GM18508 (cell line): Measurements from ENCODE around the gene SHC3.

Experiments
- ATAC-seq: cut with Tn5 transposase; IDR thresholded peaks from one replicate; pipeline ENCODE4 v1.9.1; 2021; ENCODE audit warnings: moderate number of reproducible peaks; ENCODE audit not compliant: insufficient read depth, unreplicated experiment

Gene SHC3

DNA sequence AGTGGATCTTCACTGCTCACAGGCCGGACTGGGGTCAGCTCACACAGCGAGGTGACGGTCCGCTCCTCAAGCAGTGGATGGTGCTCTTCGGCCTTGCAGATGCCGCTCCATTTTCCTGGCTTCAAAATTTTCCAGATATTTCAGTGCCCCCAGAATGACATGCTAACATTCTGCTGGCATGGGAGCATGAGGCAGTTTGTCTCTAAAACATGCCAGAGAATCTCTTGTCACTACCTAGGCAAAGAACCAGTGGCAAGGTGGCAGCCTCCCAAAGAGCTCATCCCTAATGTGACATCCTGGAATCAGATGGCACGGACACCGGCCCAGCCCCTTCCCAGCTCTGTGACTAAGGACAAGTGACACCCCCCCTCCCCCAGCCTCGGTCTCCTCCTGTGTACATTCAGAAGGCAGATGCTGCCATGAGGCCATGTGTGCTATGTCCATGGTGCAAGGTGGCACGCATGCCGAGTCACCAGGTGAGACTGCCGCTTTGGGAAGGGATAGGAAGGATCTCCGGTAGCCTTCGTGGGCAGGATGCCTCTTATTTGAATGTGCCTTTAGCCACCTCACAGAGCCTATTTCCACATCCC is 184.7 kb downstream of the SHC3 start:
- ATAC-seq = no peak

DNA sequence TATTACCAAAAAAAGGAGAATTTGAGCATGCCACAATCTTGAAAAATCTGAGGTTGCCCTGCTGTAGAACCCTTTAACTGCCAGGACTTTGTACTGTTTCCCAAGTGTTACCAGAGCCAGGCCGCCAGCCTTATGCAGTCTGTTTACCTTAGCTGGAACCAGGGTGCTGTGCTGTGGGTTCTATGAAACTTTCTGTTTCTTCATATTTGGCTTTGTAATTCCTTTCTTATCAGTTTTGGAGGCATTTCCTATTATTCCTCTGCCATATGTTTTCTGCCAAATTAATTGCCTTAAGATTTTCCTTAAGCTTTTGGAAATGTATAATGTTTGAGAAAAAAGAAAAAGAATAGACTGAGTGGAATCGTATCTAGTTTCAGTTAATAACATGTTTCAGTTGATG is 185.3 kb downstream of the SHC3 start:
- no peak for ATAC-seq

GRCh38 chr9:88992556-88992955 is 186.1 kb downstream of the SHC3 start:
- ATAC-seq = no peak

DNA sequence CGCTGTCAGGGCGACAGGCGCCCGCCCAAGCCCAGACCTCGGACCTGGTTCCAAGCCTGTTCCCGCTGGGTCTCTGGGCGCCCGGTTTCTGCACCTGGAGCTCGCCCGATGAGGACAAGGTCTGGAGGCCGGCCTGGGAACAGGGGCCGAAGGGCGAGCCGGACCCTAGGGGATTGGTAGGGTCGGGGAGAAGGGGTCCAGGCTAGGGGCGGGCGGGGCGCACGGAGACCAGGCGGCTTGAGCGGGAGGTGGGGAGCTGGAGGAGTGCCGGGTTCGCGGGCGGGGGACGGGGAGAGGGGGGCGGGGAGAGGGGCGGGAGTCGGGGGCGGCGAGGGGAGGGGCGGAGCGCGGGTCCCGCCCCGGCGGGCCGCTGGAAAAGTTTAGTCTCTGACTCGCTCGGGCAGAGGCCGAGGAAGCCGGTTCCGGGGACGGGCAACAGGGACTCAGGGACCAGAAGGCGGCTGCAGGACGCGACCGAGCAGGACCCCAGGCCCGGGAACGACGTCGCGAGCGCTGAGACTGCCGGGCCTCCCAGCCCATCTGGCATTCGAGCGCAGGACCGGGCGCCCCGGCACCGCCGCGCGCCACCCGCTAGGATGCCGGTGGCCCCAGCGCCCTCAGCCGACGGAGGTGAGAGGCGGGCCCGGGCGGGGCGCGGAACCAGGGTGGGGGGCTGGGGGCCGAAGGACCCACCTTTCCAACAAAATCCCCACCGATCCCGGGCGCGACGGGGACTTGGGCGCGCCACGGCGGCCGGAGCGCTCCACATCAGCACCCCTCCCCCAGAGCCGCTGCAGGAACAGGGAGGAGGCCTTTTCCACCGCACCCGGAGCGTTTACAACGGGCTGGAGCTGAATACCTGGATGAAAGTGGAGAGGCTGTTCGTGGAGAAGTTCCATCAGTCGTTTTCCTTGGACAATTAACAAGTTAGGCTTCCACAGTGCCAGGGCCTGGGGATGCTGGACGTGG is 187.3 kb downstream of the SHC3 start, which contains the start of gene S1PR3:
S1PR3 (plus strand) TSS at position 403 of the 969 bp plus-strand sequence. CDS start 9,733 bp downstream, outside the sequence.
- no peak for ATAC-seq

GRCh38 chr9:88990729-88991065 is 187.9 kb downstream of the SHC3 start:
- no peak for ATAC-seq

DNA sequence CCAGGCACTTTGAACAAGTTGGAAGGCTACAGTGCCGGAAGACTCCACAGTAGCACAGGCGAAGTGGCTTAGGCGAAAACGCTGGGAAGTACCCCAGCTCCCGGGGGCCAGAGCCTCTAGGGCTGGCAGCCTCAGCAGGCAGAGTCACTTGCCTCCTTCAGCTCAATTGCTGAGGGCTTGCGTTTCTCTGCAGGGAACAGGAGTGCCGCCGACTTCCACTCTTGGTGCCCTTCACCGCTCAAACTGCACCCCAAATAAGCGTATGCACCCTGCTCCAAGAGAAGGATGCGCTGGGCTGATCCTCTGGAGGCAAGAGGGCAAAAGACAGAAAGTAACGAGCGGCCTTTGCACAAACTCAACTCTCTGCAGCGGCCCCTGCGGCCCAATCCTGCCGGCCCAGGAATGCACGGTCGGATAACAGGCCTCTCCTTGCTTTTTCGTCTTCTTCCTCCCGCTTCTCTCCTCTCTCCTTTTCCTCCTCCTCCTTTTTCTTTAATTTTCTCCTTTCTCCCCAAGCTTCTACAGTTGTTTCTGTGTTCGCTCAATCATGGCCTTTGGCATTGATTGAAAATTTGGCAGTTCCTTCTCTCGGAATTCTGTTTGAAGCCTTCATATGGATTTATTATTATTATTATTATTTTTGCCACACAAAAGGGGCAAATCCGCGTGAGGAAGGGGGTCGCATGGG is 188.4 kb downstream of the SHC3 start:
- ATAC-seq = no peak

DNA sequence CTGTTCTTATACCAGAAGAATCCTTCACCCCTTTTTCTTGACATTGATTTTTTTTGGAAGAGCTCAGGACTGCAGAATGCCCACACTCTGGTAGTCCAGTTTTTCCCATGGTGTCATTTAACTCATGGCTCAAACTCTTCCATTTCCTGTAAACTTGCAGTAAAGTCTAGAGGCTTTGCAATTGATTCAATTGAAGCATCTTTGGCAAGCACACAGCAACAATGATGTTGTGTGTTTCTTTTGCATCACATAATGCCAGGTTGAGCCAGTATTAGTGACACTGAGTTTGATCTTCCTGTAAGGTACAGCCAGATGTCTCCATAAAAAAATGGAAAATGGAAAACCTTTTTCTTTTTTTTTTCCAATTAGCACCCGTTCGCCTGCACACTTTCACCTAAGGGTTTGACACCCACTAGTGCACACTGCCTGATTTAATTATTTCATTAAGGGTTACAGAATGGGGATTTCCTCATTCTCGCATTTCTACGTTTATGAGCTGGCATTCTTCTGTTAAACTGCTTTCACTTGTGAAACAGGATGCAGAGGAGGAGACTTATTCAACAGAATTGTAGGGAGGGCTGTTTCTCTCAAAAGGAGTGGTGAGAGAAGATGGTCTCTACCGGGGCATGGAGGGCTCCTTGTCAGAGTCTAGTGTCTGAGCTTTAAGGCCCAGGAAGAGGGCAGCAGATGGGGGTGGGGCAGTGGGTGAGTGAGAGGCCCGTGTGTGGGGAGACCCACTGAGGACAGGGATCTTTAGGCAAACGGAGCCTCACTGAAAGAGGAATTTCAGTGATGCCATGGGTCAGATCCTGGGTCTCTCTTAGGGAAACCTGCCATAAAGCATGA is 189.6 kb downstream of the SHC3 start:
- no peak for ATAC-seq

GRCh38 chr9:88987661-88988060 is 191.0 kb downstream of the SHC3 start:
- ATAC-seq = no peak

DNA sequence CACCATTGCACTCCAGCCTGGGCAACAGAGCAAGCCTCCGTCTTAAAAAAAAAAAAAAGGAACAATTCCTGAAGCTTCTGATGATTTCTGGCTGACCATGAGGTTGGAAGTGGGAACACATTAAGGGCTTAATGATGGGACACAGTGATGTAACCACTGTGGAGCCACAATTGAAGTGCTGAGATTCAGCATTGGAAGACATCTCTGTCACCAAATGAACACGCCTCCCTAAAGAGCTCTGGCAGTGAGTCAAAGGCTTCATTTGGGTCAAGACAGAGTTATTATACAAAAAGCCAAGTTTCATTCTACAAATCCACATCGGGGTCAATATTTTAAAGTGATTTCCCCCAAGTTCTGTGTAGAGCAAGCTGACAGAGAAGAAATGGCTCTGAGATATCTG is 191.8 kb downstream of the SHC3 start:
- ATAC-seq = no peak

DNA sequence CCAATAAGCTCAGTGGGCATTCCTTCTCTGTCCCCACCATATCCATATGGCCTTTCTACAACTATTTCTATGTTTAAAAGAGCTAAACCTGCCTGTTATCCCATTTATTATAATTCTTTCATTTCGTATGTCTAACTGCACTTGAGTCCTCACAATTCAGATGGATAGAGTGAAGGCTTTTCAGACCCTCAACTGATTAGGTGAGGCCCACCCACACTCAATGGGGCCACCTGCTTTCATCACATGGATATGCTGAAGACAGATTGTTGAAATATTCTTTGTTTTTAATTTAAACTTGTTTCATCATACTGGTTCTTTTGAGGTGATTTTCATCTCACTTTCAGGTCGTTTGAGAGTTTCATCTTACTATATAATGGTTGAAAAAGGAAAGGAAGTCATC is 193.0 kb downstream of the SHC3 start:
- ATAC-seq = no peak

GRCh38 chr9:88984543-88984883 is 194.1 kb downstream of the SHC3 start:
- no peak for ATAC-seq

GRCh38 chr9:88983865-88984542 is 194.6 kb downstream of the SHC3 start:
- no peak for ATAC-seq

DNA sequence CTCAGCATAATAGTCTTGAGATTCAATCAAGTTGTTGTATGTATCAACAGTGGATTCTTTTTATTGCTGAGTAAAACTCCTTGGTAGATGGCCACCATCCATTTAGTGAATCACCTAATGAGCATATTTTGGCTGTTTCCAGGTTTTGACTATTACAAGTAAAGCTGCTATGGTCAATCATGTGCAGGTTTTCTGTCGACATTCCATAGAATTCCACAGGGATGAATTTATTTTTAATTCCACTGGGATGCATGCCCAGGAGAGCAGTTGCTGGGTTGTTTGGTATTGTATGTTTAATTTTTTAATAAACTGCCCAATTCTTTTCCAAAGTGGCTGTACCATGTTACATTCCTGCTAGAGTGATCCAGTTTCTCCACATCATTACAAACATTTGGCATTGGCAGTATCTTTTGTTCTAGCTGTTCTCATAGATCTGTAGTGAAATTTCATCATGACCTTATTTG is 197.8 kb downstream of the SHC3 start:
- ATAC-seq = no peak

GRCh38 chr9:88979791-88980190 is 198.8 kb downstream of the SHC3 start:
- no peak for ATAC-seq

GRCh38 chr9:88979021-88979420 is 199.6 kb downstream of the SHC3 start:
- ATAC-seq = no peak

DNA sequence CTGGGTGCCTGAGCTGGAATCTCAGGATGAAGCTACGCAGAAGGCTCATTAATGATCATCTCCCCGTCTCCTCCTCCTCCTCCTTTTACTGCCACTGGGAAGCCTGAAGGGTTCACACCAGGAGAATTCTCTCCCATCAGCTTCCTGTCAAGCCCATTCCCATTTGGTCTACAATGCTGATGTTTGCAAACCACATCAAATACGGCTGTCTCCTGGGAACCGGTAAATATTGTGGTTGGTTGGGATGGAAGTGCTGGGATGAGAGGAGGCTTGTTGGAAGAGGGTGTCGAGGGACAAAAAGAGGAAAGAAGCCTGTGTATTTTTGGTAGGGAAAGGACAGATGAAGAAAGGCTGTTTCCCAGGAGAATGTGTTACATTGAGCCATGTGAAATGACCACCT is 200.6 kb downstream of the SHC3 start:
- no peak for ATAC-seq

- ATAC-seq = no peak
Observed at GRCh38 chr9:88976890-88977257, 201.7 kb downstream of the SHC3 start.

DNA sequence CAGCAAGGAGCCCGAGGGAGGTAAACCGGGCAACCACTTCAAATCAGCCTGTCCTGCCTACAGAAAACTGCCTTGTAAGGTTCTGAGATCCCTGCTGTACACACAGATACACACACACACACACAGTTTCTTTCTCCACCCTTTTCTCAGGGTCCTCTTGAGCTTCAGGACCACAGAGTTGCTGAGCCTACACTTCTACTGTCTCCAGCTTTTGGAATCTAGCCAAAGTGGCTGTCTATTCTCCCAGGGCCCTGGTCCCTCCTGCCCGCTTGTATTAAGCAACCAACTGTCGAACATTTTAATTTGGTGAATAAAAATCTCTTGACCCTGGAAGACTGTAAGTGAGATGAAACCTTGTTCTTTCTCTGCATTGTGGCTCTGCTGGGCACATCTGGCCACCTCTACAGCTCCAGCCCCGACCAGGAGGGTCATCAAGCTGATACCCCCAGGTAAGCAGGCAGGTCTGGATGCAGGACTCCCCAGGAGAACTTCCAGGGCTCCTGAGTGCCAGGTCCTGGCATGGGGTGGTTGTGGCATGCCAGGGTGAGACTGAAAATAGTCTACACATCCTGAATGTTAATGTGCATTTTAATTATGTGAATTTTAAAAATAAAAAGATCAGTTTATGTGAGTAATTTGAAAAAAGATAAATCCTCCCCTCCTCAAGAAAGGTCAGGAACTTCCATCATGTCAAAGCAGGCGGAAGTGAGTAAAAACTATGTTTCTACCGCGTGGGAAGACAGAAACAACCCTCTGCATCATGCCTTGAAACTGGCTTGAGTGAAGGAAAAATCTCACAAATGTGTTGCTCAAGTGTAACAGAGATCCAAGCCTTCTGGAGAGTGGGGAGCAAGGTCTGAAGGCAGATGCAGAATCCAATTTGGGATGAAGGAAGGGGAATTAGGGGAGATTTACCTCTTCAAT is 202.4 kb downstream of the SHC3 start:
- ATAC-seq = no peak

GRCh38 chr9:88974641-88975040 is 204.0 kb downstream of the SHC3 start:
- no peak for ATAC-seq
